ENCODE measurements around the gene SPON1. TPM values are rescaled to one million over a fixed set of nuclear protein-coding genes. Genes with fewer than 3 reads are reported as not detected.
A peak's percentile ranks its signal among the peaks of the same experiment; 100 is the strongest.

Gene SPON1
- total RNA-seq, 1 experiment from 2014 or later: 0.10 TPM

- H3K4me3 ChIP-seq (ENCODE audit: low read depth in 2 of 2, low read length in 2 of 2): no peak overlapping the region
- intact Hi-C loops (cut with micrococcal nuclease; ENCODE audit: unreplicated experiment): no loop called here
- H3K9me3 ChIP-seq (ENCODE audit: control insufficient read depth, insufficient read depth, low read depth, low read length): no peaks in the 10 kb centered on the region
- DNase-seq (ENCODE audit: low read depth, low spot score) (no peak), ATAC-seq (peak; percentile 75)
- H3K36me3 ChIP-seq (ENCODE audit: control insufficient read depth, insufficient read depth, low read length): no peaks in the 10 kb centered on the region
- no peaks in the 10 kb centered on the region for H3K27me3 ChIP-seq (ENCODE audit: control insufficient read depth, insufficient read depth, low read length)
- ChIA-PET POLR2A (no interaction called here), CTCF (interaction anchor here (0.6 to 1.4 kb wide), 4 partner anchors 10 to 110 kb away, joined by 3 to 5 read pairs (median 3); no protein-coding TSS in a partner anchor)
- no peak for TF ChIP-seq TCF7L2 (IDR thresholded peaks at IDR 0.05; ENCODE audit: low read depth, low read length)
- no peak for TF ChIP-seq POLR2AphosphoS5 (IDR thresholded peaks at IDR 0.05; ENCODE audit: low read depth, low read length)
- peak; percentile 68; the same call in 1 of the 2 replicates for TF ChIP-seq CTCF (IDR thresholded peaks at IDR 0.05)
- TF ChIP-seq SIN3A (IDR thresholded peaks at IDR 0.05; ENCODE audit: borderline replicate concordance, insufficient read depth, low read depth, low read length): no peak
- TF ChIP-seq, protein P1, sequence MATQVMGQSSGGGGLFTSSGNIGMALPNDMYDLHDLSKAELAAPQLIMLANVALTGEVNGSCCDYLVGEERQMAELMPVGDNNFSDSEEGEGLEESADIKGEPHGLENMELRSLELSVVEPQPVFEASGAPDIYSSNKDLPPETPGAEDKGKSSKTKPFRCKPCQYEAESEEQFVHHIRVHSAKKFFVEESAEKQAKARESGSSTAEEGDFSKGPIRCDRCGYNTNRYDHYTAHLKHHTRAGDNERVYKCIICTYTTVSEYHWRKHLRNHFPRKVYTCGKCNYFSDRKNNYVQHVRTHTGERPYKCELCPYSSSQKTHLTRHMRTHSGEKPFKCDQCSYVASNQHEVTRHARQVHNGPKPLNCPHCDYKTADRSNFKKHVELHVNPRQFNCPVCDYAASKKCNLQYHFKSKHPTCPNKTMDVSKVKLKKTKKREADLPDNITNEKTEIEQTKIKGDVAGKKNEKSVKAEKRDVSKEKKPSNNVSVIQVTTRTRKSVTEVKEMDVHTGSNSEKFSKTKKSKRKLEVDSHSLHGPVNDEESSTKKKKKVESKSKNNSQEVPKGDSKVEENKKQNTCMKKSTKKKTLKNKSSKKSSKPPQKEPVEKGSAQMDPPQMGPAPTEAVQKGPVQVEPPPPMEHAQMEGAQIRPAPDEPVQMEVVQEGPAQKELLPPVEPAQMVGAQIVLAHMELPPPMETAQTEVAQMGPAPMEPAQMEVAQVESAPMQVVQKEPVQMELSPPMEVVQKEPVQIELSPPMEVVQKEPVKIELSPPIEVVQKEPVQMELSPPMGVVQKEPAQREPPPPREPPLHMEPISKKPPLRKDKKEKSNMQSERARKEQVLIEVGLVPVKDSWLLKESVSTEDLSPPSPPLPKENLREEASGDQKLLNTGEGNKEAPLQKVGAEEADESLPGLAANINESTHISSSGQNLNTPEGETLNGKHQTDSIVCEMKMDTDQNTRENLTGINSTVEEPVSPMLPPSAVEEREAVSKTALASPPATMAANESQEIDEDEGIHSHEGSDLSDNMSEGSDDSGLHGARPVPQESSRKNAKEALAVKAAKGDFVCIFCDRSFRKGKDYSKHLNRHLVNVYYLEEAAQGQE (IDR thresholded peaks at IDR 0.05; ENCODE audit: insufficient read depth in 1 of 2, low read depth in 2 of 2, low read length in 1 of 2): no peak
- no TSS peak for BruUV-seq (replicated peaks)
- peaks cover 23% of the 10 kb centered on the region for H3K4me1 ChIP-seq (ENCODE audit: control insufficient read depth, insufficient read depth, low read length)
- H3K27ac ChIP-seq (ENCODE audit: low read length): no peak overlapping the region
- in situ Hi-C loops (cut with HindIII; ENCODE audit: low pct_unique_long_range_greater_than_20kb, low sequenced_read_pairs): no loop called here
These were observed 345.8 kb downstream of the SPON1 start for GRCh38 chr11:14308114-14308896.

DNA sequence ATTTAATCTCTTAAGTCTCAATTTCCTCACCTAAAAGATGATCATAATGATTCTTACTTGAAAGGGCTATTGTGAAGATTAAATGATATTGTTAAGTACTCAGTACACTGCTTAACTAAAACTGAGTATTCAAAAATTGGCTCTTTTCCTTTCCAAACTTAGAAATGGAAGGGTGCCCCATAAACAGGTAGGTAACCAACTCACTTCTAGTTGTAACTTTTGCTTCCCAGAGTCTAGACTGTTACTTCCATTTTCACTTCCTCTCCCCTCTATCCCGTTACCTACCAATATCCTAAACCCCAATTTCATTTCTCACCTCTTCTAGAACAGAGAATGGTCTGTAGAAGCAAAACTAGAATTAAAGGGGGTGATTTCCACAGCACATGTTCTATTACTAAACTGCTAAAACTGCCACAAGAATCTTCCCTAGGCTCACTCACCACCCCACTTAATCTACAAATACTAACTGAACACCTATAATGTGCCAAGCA lies 346.4 kb downstream of the SPON1 start:
- Histone ChIP-seq H3K9me3 (ENCODE audit: control insufficient read depth, insufficient read depth, low read depth, low read length) (no peaks in the 10 kb centered on the region), H3K27me3 (ENCODE audit: control insufficient read depth, insufficient read depth, low read length) (no peaks in the 10 kb centered on the region), H3K36me3 (ENCODE audit: control insufficient read depth, insufficient read depth, low read length) (no peaks in the 10 kb centered on the region), H3K4me3 (ENCODE audit: low read depth in 2 of 2, low read length in 2 of 2) (no peak overlapping the region), H3K4me1 (ENCODE audit: control insufficient read depth, insufficient read depth, low read length) (peaks cover 26% of the 10 kb centered on the region), H3K27ac (ENCODE audit: low read length) (no peak overlapping the region)
- DNase-seq (ENCODE audit: low read depth, low spot score): no peak
- peak; percentile 42; the same call in 1 of the 2 replicates for TF ChIP-seq CTCF (IDR thresholded peaks at IDR 0.05)
- no peak for TF ChIP-seq TCF7L2 (IDR thresholded peaks at IDR 0.05; ENCODE audit: low read depth, low read length)
- TF ChIP-seq, protein P1 (IDR thresholded peaks at IDR 0.05; ENCODE audit: insufficient read depth in 1 of 2, low read depth in 2 of 2, low read length in 1 of 2): no peak
- ChIA-PET POLR2A (no interaction called here), CTCF (interaction anchor here (0.6 to 1.4 kb wide), 4 partner anchors 8 to 110 kb away, joined by 3 to 5 read pairs (median 3); no protein-coding TSS in a partner anchor)
- no TSS peak for BruUV-seq (replicated peaks)
- ATAC-seq: no peak
- intact Hi-C loops (cut with micrococcal nuclease; ENCODE audit: unreplicated experiment): no loop called here
- in situ Hi-C loops (cut with HindIII; ENCODE audit: low pct_unique_long_range_greater_than_20kb, low sequenced_read_pairs): no loop called here
